ENCODE results near the gene ZNF236.
A peak's percentile ranks its signal among the peaks of the same experiment; 100 is the strongest.

ZNF236 gene

GRCh38 chr18:76791642-76792041, 30.7 kb upstream of the ZNF236 start:
- H3K4me3 ChIP-seq (replicated peaks; ENCODE audit: low read depth, low read length) = no peak overlapping the region
- TF ChIP-seq CTCF (IDR thresholded peaks at IDR 0.05; ENCODE audit: low read depth, low read length, missing control alignments) = no peak
- no peak for DNase-seq (ENCODE audit: extremely low read depth, low read depth)

GRCh38 chr18:76794326-76794725, 28.0 kb upstream of the ZNF236 start:
- no peak for TF ChIP-seq CTCF (IDR thresholded peaks at IDR 0.05; ENCODE audit: low read depth, low read length, missing control alignments)
- no peak overlapping the region for H3K4me3 ChIP-seq (replicated peaks; ENCODE audit: low read depth, low read length)
- no peak for DNase-seq (ENCODE audit: extremely low read depth, low read depth)

GRCh38 chr18:76801567-76802505, 20.5 kb upstream of the ZNF236 start:
- TF ChIP-seq CTCF (IDR thresholded peaks at IDR 0.05; ENCODE audit: low read depth, low read length, missing control alignments) = peak; percentile 86
- H3K4me3 ChIP-seq (replicated peaks; ENCODE audit: low read depth, low read length) = peak overlapping the region; percentile 32
- no peak for DNase-seq (ENCODE audit: extremely low read depth, low read depth)

- H3K4me3 ChIP-seq (replicated peaks; ENCODE audit: low read depth, low read length) = no peak overlapping the region
- DNase-seq (ENCODE audit: extremely low read depth, low read depth) = no peak
- no peak for TF ChIP-seq CTCF (IDR thresholded peaks at IDR 0.05; ENCODE audit: low read depth, low read length, missing control alignments)
Measured at GRCh38 chr18:76803413-76803812, 18.9 kb upstream of the ZNF236 start.

- no peak overlapping the region for H3K4me3 ChIP-seq (replicated peaks; ENCODE audit: low read depth, low read length)
- no peak for DNase-seq (ENCODE audit: extremely low read depth, low read depth)
- peak; percentile 89 for TF ChIP-seq CTCF (IDR thresholded peaks at IDR 0.05; ENCODE audit: low read depth, low read length, missing control alignments)
Measured at GRCh38 chr18:76803814-76804213, 18.5 kb upstream of the ZNF236 start.

DNA sequence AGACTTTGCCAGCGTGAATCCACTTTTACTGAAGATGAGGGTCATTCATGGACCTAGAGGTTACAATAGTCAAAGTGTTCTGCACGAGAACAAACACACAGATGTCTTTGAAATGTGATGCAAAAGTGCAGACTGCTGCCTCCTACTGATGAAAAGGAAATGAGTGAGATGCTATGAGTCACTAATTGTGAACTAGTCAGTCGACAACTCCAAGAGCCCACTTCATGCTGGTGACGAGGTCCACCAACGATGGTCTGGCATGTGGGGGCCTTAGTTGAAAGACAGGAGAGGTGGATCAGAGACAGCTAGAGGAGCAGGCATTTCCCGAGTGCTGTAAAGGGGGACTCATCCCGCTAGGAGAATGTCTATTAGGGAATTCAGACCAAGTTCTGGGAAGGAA, 17.1 kb upstream of the ZNF236 start:
- no peak for TF ChIP-seq CTCF (IDR thresholded peaks at IDR 0.05; ENCODE audit: low read depth, low read length, missing control alignments)
- no peak for DNase-seq (ENCODE audit: extremely low read depth, low read depth)
- H3K4me3 ChIP-seq (replicated peaks; ENCODE audit: low read depth, low read length) = no peak overlapping the region

Measured in HFF-Myc (cell line).